Ishikawa (cell line): Measurements from ENCODE around the gene ZBTB7C.
A peak's percentile ranks its signal among the peaks of the same experiment; 100 is the strongest.

Experiments used
- CEBPB ChIP-seq: IDR thresholded peaks from 2 replicates; pipeline ENCODE4 v1.6.1; 2012
- CREB1 ChIP-seq: IDR thresholded peaks from 2 replicates; pipeline ENCODE4 v1.6.1; 2012; ENCODE audit warnings: low read depth
- EGR1 ChIP-seq: IDR thresholded peaks from 2 replicates; pipeline ENCODE4 v1.6.1; 2012
- EP300 ChIP-seq: IDR thresholded peaks from 2 replicates; pipeline ENCODE4 v1.6.1; 2012; ENCODE audit warnings: borderline replicate concordance
- FOXM1 ChIP-seq: IDR thresholded peaks from 2 replicates; pipeline ENCODE4 v1.6.1; 2012; ENCODE audit warnings: low read depth, borderline replicate concordance
- MAX ChIP-seq: IDR thresholded peaks from 2 replicates; pipeline ENCODE4 v1.6.1; 2012
- NFIC ChIP-seq: IDR thresholded peaks from 2 replicates; pipeline ENCODE4 v1.6.1; 2012
- RAD21 ChIP-seq: IDR thresholded peaks from 2 replicates; pipeline ENCODE4 v1.6.1; 2012; ENCODE audit warnings: low read depth
- TAF1 ChIP-seq: IDR thresholded peaks from 2 replicates; pipeline ENCODE4 v1.6.1; 2012; ENCODE audit warnings: low read depth, mild to moderate bottlenecking
- TCF12 ChIP-seq: IDR thresholded peaks from 2 replicates; pipeline ENCODE4 v1.6.1; 2012; ENCODE audit warnings: low read depth
- TEAD4 ChIP-seq: IDR thresholded peaks from 2 replicates; pipeline ENCODE4 v1.6.1; 2012
- USF1 ChIP-seq: IDR thresholded peaks from 2 replicates; pipeline ENCODE4 v1.6.1; 2012
- YY1 ChIP-seq: IDR thresholded peaks from 2 replicates; pipeline ENCODE4 v1.6.1; 2012; ENCODE audit warnings: low read depth
- ZBTB7A ChIP-seq: IDR thresholded peaks from 2 replicates; pipeline ENCODE4 v1.6.1; 2012; ENCODE audit warnings: low read depth
- TF ChIP-seq, protein P1 (sequence below): IDR thresholded peaks from 2 replicates; pipeline ENCODE4 v1.6.1; 2012; ENCODE audit warnings: low read depth, mild to moderate bottlenecking

Gene ZBTB7C

DNA sequence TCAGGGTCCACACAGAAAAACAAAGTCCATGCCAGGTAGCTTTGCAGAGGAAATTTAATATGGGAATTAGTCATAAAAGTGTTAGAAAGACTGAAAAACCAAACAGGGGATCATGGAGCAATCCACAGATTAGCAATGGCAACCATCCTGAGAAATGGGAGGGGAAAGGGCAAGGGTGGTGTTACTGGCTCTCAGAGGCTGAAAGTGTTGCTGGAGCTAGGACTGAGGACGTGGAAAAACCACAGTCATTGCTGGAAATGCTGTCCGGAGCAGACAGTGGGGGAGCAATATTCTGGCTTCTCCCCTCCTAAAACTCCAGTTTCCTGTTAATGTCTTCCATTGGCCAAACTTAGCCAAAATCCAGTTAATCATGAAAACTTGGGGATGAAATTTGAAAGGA, 172.4 kb downstream of the ZBTB7C start:
- TF ChIP-seq EP300, result no peak

DNA sequence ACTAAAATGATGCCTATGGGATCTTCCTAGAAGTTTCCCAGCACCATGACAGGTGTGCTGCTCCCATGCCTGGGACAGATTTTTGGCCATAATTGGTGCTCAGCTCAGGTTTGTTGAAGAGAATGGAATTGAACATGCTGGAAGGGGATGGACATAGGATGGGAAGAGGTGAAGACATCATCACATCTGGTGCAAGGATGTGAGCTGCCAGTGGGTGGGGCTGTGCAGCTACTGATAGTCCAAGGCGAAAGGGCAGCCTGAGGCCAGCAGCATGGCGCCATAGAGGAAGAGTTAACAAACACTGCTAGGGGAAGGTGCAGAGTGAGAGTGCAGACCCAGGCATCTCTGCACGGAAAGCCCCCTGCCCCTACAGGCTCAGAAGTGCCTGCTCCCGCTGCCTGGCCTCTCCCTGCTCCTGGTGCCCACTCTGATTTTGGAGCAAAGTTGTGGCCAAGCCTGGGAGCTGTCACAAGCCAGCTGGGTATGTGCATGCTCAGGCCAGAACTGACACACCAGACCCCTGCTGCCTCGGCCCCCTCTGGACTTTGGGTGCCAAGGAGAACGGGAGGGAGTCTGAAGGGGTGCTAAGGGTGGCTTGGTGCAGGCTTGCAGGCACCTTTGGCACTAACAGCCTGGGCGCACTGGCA, 178.6 kb downstream of the ZBTB7C start:
- TF ChIP-seq RAD21, result peak; percentile 91
- TF ChIP-seq TAF1, result no peak

GRCh38 chr18:48229552-48229981, 179.6 kb downstream of the ZBTB7C start:
- TF ChIP-seq MAX (no peak), YY1 (no peak), RAD21 (no peak), EGR1 (no peak)

- TF ChIP-seq MAX (no peak), EGR1 (no peak), CEBPB (no peak), TCF12 (no peak), CREB1 (no peak), RAD21 (no peak), ZBTB7A (no peak), TEAD4 (no peak), EP300 (no peak), NFIC (no peak)
- TF ChIP-seq, protein P1, sequence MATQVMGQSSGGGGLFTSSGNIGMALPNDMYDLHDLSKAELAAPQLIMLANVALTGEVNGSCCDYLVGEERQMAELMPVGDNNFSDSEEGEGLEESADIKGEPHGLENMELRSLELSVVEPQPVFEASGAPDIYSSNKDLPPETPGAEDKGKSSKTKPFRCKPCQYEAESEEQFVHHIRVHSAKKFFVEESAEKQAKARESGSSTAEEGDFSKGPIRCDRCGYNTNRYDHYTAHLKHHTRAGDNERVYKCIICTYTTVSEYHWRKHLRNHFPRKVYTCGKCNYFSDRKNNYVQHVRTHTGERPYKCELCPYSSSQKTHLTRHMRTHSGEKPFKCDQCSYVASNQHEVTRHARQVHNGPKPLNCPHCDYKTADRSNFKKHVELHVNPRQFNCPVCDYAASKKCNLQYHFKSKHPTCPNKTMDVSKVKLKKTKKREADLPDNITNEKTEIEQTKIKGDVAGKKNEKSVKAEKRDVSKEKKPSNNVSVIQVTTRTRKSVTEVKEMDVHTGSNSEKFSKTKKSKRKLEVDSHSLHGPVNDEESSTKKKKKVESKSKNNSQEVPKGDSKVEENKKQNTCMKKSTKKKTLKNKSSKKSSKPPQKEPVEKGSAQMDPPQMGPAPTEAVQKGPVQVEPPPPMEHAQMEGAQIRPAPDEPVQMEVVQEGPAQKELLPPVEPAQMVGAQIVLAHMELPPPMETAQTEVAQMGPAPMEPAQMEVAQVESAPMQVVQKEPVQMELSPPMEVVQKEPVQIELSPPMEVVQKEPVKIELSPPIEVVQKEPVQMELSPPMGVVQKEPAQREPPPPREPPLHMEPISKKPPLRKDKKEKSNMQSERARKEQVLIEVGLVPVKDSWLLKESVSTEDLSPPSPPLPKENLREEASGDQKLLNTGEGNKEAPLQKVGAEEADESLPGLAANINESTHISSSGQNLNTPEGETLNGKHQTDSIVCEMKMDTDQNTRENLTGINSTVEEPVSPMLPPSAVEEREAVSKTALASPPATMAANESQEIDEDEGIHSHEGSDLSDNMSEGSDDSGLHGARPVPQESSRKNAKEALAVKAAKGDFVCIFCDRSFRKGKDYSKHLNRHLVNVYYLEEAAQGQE, result no peak
These were observed 180.3 kb downstream of the ZBTB7C start for GRCh38 chr18:48228841-48229240.

DNA sequence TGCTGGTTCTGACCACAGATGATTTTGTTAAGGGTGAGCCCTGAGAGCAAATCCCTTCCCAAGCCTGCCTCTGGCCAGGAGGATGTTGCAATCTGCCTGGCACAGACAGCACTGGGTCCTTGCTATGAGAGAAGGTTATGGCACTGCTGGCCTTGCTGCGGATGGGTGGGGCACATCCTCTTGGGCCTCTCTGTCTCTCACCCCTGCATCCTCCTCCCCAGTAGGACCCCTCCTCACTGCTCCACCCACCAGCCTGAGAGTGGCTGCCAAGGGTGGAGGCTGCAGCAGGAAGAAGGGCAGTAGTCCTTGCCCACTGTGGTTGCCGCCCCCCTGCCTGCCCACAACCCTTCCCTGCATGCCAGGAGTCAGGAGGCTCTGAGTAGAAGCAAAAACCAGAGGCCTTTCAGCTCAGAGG, 180.9 kb downstream of the ZBTB7C start:
- no peak for TF ChIP-seq TAF1
- TF ChIP-seq FOXM1, result no peak
- TF ChIP-seq, protein P1, result no peak
- no peak for TF ChIP-seq EP300
- TF ChIP-seq CEBPB, result 0 out of 2 replicates have a peak, but pooled peaks have one; percentile 20

- no peak for TF ChIP-seq CREB1
- TF ChIP-seq MAX, result no peak
- TF ChIP-seq TEAD4, result no peak
- no peak for TF ChIP-seq EGR1
- no peak for TF ChIP-seq NFIC
- TF ChIP-seq, protein P1, result no peak
- TF ChIP-seq RAD21, result no peak
- no peak for TF ChIP-seq CEBPB
- no peak for TF ChIP-seq ZBTB7A
- no peak for TF ChIP-seq EP300
- no peak for TF ChIP-seq TAF1
- no peak for TF ChIP-seq FOXM1
- no peak for TF ChIP-seq TCF12
- TF ChIP-seq USF1, result no peak
- no peak for TF ChIP-seq YY1
These were observed 182.0 kb downstream of the ZBTB7C start for GRCh38 chr18:48227206-48227605.
